Right lobe of liver (tissue), 6 donors: ENCODE measurements around the gene ADARB2. TPM values are rescaled to one million over a fixed set of nuclear protein-coding genes. Genes with fewer than 3 reads are reported as not detected.

Source experiments
- ATAC-seq, 4 donors: fragments of 200-7000 bp; cut with Tn5 transposase; one replicate each; pipeline ENCODE4 v1.9.1; 2020; ENCODE audit warnings: mild to moderate bottlenecking in 4 of 4, moderate library complexity in 4 of 4
- DNase-seq, 3 donors: peaks; one replicate each; pipeline ENCODE4 v3.0.0-alpha.2; 2020
- H3K27ac ChIP-seq, 3 donors: fragments of 200-600 bp; one replicate each; pipeline ENCODE4 v1.8.0; 2022
- H3K27me3 ChIP-seq, 2 donors: fragments of 200-600 bp; one replicate each; pipeline ENCODE4 v1.8.0; 2022
- H3K36me3 ChIP-seq, 4 donors: fragments of 200-600 bp; sonication (generic) in 1 of 4; one replicate each; pipeline versions ENCODE4 v1.5.1 to v1.8.0; 2017 to 2022; ENCODE audit warnings: control low read depth in 1 of 4
- H3K4me1 ChIP-seq, 4 donors: fragments of 200-600 bp; sonication (generic) in 1 of 4; one replicate each; pipeline versions ENCODE4 v1.5.1 to v1.8.0; 2017 to 2022; ENCODE audit warnings: control low read depth in 1 of 4
- H3K4me3 ChIP-seq, 3 donors: fragments of 200-600 bp; one replicate each; pipeline ENCODE4 v1.8.0; 2022
- H3K9me3 ChIP-seq, 4 donors: fragments of 200-600 bp; sonication (generic) in 1 of 4; one replicate each; pipeline versions ENCODE4 v1.5.1 to v1.8.0; 2017 to 2022; ENCODE audit warnings: control low read depth in 1 of 4
- POLR2A ChIP-seq: fragments of 450-650 bp; IDR thresholded peaks from one replicate; pipeline ENCODE4 v1.6.1; 2017; ENCODE audit warnings: antibody characterized with exemption, mild to moderate bottlenecking
- WGBS: methylation state at CpG from one replicate; pipeline ENCODE4 v1.1.6; 2018; ENCODE audit warnings: low coverage, low lambda C conversion rate; ENCODE audit not compliant: insufficient coverage; ENCODE audit errors: missing lambda C conversion rate; 5-methylcytosine and 5-hydroxymethylcytosine counted together
- intact Hi-C, 2 donors: fragments of 100-400 bp; cut with DNase I; formaldehyde crosslinking; loops; one replicate each; pipeline versions ENCODE4 v1.11.2 to v1.14.1; 2022
- total RNA-seq, 6 experiments: library from RNA; depleted of rRNA in 2 of 6; stranded (reverse); fragments of >200 nt in 2 of 6; fragmentation: NEBNext Ultra II Directional in 3 of 6; extraction: Animal tissue kit (Norgen Biotek cat#: 25700) in 3 of 6; gene quantifications; one replicate each; pipeline versions ENCODE4 v1.1.0 to v1.2.4, GENCODE V29; 2016 to 2023
- TF ChIP-seq, protein P1 (sequence below), 4 donors: fragments of 200-600 bp in 3 of 4; fragments of 450-650 bp in 1 of 4; IDR thresholded peaks; one replicate each; pipeline versions ENCODE4 v1.5.1 to v1.8.0; 2016 to 2022; ENCODE audit warnings: antibody characterized with exemption in 4 of 4, mild to moderate bottlenecking in 2 of 4
- donor health status: DM: no; HTN: yes; CAD: no.
- donor health status: DM: no; HTN: no; CAD: no.
- donor health status: DM: no; HTN: no; CAD: no.
- donor health status: DM: no; HTN: yes; CAD: no.
- donor health status: DM: no; HTN: yes; CAD: no.

ADARB2 gene
- total RNA-seq, 6 experiments from 2014 or later: 0.07 to 0.68 (median 0.42) TPM

DNA sequence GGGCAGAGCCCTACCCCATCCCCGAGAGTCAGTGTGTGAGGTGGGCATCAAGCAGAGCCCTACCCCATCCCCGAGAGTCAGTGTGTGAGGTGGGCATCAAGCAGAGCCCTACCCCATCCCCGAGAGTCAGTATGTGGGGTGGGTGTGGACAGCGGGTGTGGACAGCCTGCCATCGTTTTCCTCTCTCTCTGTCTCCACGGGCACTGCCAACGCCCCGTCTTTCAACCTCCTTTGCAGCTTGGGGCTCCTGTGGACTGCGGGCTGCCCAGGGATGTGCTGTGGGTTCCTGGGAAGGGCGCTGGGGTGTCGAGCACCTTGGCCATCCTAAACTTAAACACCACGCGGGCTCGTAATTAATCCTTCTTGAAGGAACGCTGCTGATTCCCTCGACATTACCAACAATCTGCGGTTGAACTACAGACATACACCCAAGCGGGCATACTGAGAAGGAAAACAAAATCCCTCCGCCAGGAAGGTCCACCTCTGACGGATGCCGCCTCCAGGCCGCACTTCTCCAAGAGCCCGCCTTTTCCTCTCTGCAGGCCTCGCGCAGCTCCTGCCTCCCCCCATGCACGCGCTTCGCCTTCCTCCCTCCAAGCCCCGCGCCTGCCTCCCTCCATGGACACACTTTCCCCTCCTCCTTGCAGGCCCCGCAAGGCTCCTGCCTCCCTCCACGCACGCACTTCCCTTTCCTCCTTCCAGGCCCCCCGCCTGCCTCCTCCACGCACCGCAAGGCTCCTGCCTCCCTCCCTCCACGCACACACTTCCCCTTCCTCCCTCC lies 65.1 kb downstream of the ADARB2 start:
- H3K4me3 ChIP-seq: no peak overlapping the region
- WGBS: 70% methylated on average over 28 of the region's 37 CpGs
- ATAC-seq: no peak
- no peak overlapping the region for H3K27ac ChIP-seq
- TF ChIP-seq POLR2A: no peak
- TF ChIP-seq, protein P1, sequence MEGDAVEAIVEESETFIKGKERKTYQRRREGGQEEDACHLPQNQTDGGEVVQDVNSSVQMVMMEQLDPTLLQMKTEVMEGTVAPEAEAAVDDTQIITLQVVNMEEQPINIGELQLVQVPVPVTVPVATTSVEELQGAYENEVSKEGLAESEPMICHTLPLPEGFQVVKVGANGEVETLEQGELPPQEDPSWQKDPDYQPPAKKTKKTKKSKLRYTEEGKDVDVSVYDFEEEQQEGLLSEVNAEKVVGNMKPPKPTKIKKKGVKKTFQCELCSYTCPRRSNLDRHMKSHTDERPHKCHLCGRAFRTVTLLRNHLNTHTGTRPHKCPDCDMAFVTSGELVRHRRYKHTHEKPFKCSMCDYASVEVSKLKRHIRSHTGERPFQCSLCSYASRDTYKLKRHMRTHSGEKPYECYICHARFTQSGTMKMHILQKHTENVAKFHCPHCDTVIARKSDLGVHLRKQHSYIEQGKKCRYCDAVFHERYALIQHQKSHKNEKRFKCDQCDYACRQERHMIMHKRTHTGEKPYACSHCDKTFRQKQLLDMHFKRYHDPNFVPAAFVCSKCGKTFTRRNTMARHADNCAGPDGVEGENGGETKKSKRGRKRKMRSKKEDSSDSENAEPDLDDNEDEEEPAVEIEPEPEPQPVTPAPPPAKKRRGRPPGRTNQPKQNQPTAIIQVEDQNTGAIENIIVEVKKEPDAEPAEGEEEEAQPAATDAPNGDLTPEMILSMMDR (IDR thresholded peaks at IDR 0.05): no peak
- H3K27me3 ChIP-seq: no peaks in the 10 kb centered on the region
- no peaks in the 10 kb centered on the region for H3K4me1 ChIP-seq
- intact Hi-C loops: no loop called here
- H3K9me3 ChIP-seq: no peaks in the 10 kb centered on the region
- H3K36me3 ChIP-seq: no peaks in the 10 kb centered on the region
- DNase-seq: peak in 1 of 3 donors; percentile 35

DNA sequence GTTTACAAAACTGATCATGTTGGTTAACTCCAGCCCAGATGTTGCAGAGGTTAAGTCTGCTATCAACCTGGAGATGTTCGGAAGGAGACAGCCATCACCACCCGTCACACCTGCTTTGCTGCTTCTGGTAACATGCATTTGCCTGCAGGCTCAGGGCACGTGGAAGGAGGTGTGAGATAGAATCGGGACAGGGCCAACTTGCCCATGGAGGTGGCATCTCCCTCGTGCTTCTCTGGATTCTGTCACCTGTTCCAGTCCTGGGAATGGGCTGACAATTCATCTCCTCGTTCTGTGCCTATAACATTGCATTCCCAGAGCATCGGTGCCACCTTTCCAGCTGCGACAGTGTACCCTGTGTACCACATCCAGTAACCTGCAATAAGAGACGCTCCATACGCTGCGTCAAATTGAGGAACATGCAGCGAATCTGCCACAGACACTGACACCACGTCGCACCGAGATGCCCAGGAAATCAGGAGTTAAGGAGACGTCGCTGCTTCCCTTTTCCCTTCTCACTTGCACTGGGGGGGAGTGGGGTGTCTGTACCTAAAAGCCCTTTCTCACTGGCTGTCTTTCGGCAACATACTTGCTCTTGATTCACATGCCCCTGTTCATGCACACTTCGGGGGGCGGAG lies 65.8 kb downstream of the ADARB2 start:
- no peak overlapping the region for H3K27ac ChIP-seq
- H3K27me3 ChIP-seq: no peaks in the 10 kb centered on the region
- intact Hi-C loops: no loop called here
- no peak for DNase-seq
- TF ChIP-seq POLR2A: no peak
- TF ChIP-seq, protein P1 (IDR thresholded peaks at IDR 0.05): no peak
- H3K4me3 ChIP-seq: no peak overlapping the region
- H3K36me3 ChIP-seq: no peaks in the 10 kb centered on the region
- no peak for ATAC-seq
- no peaks in the 10 kb centered on the region for H3K4me1 ChIP-seq
- no peaks in the 10 kb centered on the region for H3K9me3 ChIP-seq
- WGBS: 65% methylated on average over 13 of the region's 20 CpGs

DNA sequence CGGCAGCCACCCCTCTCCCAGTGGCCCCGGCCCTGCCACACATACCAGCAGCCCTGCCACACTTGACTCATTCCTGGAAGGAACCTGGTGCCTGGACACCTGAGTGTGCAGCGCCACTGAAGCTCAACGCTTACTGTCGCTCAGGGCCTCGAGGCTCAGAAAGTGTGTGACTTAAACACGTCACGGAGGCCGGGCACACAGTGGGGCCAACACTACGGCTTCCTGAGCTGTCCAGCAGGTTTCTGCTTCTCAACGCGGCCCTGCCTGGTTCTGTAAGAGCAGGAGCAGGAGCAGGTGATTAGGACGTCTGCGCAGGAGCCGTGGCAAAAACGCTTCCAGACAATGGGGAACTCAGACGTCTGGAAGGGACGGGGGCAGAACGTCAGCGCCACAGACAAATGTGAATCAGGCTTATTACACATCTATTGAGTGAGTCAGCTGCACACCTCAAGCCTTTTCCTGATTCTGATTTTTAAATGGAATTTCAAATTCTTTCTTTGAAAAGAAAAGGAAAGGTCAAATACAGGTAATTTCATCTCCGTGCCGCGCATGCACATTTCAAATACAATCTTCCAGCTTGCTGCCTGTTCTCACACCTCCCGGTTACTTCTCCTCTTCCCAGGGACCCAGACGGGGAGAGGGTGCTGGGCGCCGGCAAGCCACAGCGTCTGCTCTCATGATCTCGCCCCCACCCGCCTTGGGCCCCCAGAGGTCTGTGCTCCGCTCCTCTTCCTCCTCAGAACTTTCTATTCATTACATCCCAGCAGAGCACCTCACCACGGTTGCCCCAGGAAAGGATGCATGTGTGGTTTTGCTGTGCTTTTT lies 66.6 kb downstream of the ADARB2 start:
- no peaks in the 10 kb centered on the region for H3K4me1 ChIP-seq
- ATAC-seq: no peak
- DNase-seq: peak in 1 of 3 donors; percentile 30
- H3K27ac ChIP-seq: no peak overlapping the region
- intact Hi-C loops: no loop called here
- no peaks in the 10 kb centered on the region for H3K36me3 ChIP-seq
- TF ChIP-seq, protein P1 (IDR thresholded peaks at IDR 0.05): no peak
- TF ChIP-seq POLR2A: no peak
- no peaks in the 10 kb centered on the region for H3K27me3 ChIP-seq
- no peak overlapping the region for H3K4me3 ChIP-seq
- H3K9me3 ChIP-seq: no peaks in the 10 kb centered on the region
- WGBS: 49% methylated on average over 13 of the region's 32 CpGs

DNA sequence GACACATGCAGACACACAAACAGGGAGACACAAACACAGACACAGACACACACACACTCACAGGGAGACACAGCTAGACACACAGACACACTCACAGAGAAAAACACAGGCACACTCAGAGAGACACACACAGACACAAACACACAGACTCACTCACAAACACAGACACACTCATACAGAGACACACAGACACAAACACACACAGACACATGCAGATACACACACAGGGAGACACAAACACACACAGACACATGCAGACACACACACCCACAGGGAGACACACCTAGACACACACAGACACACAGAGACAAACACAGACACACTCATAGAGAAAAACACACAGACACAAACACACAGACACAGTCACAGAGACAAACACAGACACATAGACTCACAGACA lies 67.9 kb downstream of the ADARB2 start:
- H3K4me3 ChIP-seq: no peak overlapping the region

More for the DNA sequence above, 67.9 kb downstream of the ADARB2 start:
- TF ChIP-seq POLR2A: no peak
- TF ChIP-seq, protein P1 (IDR thresholded peaks at IDR 0.05): no peak
- no peaks in the 10 kb centered on the region for H3K9me3 ChIP-seq
- no peak for ATAC-seq
- peak in 1 of 3 donors; percentile 1 for DNase-seq
- H3K36me3 ChIP-seq: no peaks in the 10 kb centered on the region
- H3K27me3 ChIP-seq: no peaks in the 10 kb centered on the region
- intact Hi-C loops: no loop called here
- no peak overlapping the region for H3K27ac ChIP-seq
- H3K4me1 ChIP-seq: no peaks in the 10 kb centered on the region
